Cardiac muscle cell (in vitro differentiated cells and primary cell): ENCODE measurements around the gene TLE2. TPM values are rescaled to one million over a fixed set of nuclear protein-coding genes. Genes with fewer than 3 reads are reported as not detected.

ENCODE experiments used
- DNase-seq, 2 donors: peaks; one replicate each; pipeline versions ENCODE4 v3.0.0 to v3.0.0-alpha.2; 2010 to 2017; ENCODE audit warnings: low read depth in 1 of 2, low spot score in 1 of 2
- H3K27ac ChIP-seq: fragments of 200-600 bp; sonication (generic); 2 replicates; pipeline ENCODE4 v1.5.1; 2016
- H3K27me3 ChIP-seq: fragments of 200-600 bp; sonication (generic); 2 replicates; pipeline ENCODE4 v1.6.0; 2016; ENCODE audit warnings: control low read depth
- H3K36me3 ChIP-seq: fragments of 200-600 bp; sonication (generic); 2 replicates; pipeline ENCODE4 v1.5.1; 2016; ENCODE audit warnings: control low read depth
- H3K4me1 ChIP-seq: fragments of 200-600 bp; sonication (generic); 2 replicates; pipeline ENCODE4 v1.8.1; 2017; ENCODE audit warnings: low read depth, mild to moderate bottlenecking, mixed run types
- H3K4me3 ChIP-seq: fragments of 200-600 bp; sonication (generic); 2 replicates; pipeline ENCODE4 v1.5.1; 2016; ENCODE audit warnings: mild to moderate bottlenecking
- H3K9me3 ChIP-seq: fragments of 200-600 bp; sonication (generic); 2 replicates; pipeline ENCODE4 v1.5.1; 2017; ENCODE audit warnings: low read depth, mild to moderate bottlenecking, control low read depth
- CTCF ChIP-seq: IDR thresholded peaks from 2 replicates; pipeline ENCODE4 v1.5.1; 2012; ENCODE audit warnings: low read depth, mild to moderate bottlenecking, low read length
- polyA plus RNA-seq: library from polyadenylated mRNA; unstranded; fragments of >200 nt; fragmentation: Nextera tagmentation; extraction: Ambion mirVana; gene quantifications from 2 replicates; pipeline ENCODE4 v1.2.1, GENCODE V29; 2016
- total RNA-seq: library from RNA; depleted of rRNA; stranded (reverse); fragments of >200 nt; gene quantifications from 2 replicates; pipeline ENCODE4 v1.2.3, GENCODE V29; 2016

The TLE2 gene
- total and polyA plus RNA-seq, 2 experiments from 2014 or later, result 95.9 to 105 TPM

GRCh38 chr19:3071768-3072167 lies 42.7 kb upstream of the TLE2 start:
- no peaks in the 10 kb centered on the region for H3K27me3 ChIP-seq
- no peak for TF ChIP-seq CTCF
- H3K9me3 ChIP-seq, result no peaks in the 10 kb centered on the region
- DNase-seq, result no peak
- no peak overlapping the region for H3K4me3 ChIP-seq
- H3K4me1 ChIP-seq, result no peaks in the 10 kb centered on the region
- no peak overlapping the region for H3K27ac ChIP-seq
- no peaks in the 10 kb centered on the region for H3K36me3 ChIP-seq

- Histone ChIP-seq H3K27me3 (no peaks in the 10 kb centered on the region), H3K4me3 (no peak overlapping the region), H3K27ac (no peak overlapping the region), H3K4me1 (no peaks in the 10 kb centered on the region), H3K36me3 (no peaks in the 10 kb centered on the region), H3K9me3 (no peaks in the 10 kb centered on the region)
- no peak for DNase-seq
- TF ChIP-seq CTCF, result no peak
These were observed 39.0 kb upstream of the TLE2 start for GRCh38 chr19:3068071-3068470.

- DNase-seq, result no peak
- Histone ChIP-seq H3K27me3 (no peaks in the 10 kb centered on the region), H3K9me3 (no peaks in the 10 kb centered on the region), H3K27ac (no peak overlapping the region), H3K4me3 (no peak overlapping the region), H3K4me1 (no peaks in the 10 kb centered on the region), H3K36me3 (no peaks in the 10 kb centered on the region)
- no peak for TF ChIP-seq CTCF
These were observed 38.5 kb upstream of the TLE2 start for GRCh38 chr19:3067563-3067962.

- DNase-seq, result no peak
- Histone ChIP-seq H3K4me1 (no peaks in the 10 kb centered on the region), H3K4me3 (no peak overlapping the region), H3K9me3 (no peaks in the 10 kb centered on the region), H3K27me3 (no peaks in the 10 kb centered on the region), H3K27ac (no peak overlapping the region), H3K36me3 (no peaks in the 10 kb centered on the region)
- no peak for TF ChIP-seq CTCF
These were observed 37.5 kb upstream of the TLE2 start for GRCh38 chr19:3066482-3067049.

GRCh38 chr19:3065675-3066357 lies 36.7 kb upstream of the TLE2 start:
- no peaks in the 10 kb centered on the region for H3K36me3 ChIP-seq
- no peak overlapping the region for H3K27ac ChIP-seq
- DNase-seq, result no peak
- H3K9me3 ChIP-seq, result no peaks in the 10 kb centered on the region
- H3K27me3 ChIP-seq, result no peaks in the 10 kb centered on the region
- H3K4me1 ChIP-seq, result no peaks in the 10 kb centered on the region
- H3K4me3 ChIP-seq, result no peak overlapping the region
- no peak for TF ChIP-seq CTCF
